Fibroblast of skin of right quadriceps (primary cell): ENCODE results near the gene GMNC.
A peak's percentile ranks its signal among the peaks of the same experiment; 100 is the strongest.
"Not testable (repeated sequence)": the region's sequence is repeated elsewhere in the genome, so short reads cannot be mapped to it uniquely, and the experiment has no call there.

ENCODE experiments used
- DNase-seq: peaks from one replicate; pipeline ENCODE4 v3.0.0-alpha.2; 2013

Gene GMNC

GRCh38 chr3:190862209-190863118 lies at the start of gene GMNC:
TSS of gene GMNC (minus strand) at chr3:190862694. CDS start at chr3:190862615, 79 bp downstream.
- DNase-seq: peak; percentile 54

- no peak for DNase-seq
Measured at GRCh38 chr3:190911382-190911781, 48.9 kb upstream of the GMNC start.

GRCh38 chr3:190909908-190910307 lies 47.4 kb upstream of the GMNC start:
- no peak for DNase-seq

- DNase-seq: no peak
Measured at GRCh38 chr3:190903156-190903555, 40.7 kb upstream of the GMNC start.

GRCh38 chr3:190902292-190902691 lies 39.8 kb upstream of the GMNC start:
- no peak for DNase-seq

GRCh38 chr3:190892395-190892902 lies 30.0 kb upstream of the GMNC start:
- no peak for DNase-seq

- no peak for DNase-seq
Measured at GRCh38 chr3:190886945-190887344, 24.5 kb upstream of the GMNC start.

GRCh38 chr3:190883973-190884832 lies 21.7 kb upstream of the GMNC start:
- peak; percentile 47 for DNase-seq

- DNase-seq: no peak
Measured at GRCh38 chr3:190883141-190883540, 20.6 kb upstream of the GMNC start.

- no peak for DNase-seq
Measured at GRCh38 chr3:190877925-190878324, 15.4 kb upstream of the GMNC start.

- not testable (repeated sequence) for DNase-seq
Measured at GRCh38 chr3:190876433-190876832, 13.9 kb upstream of the GMNC start.

GRCh38 chr3:190875061-190875460 lies 12.6 kb upstream of the GMNC start:
- DNase-seq: not testable (repeated sequence)

GRCh38 chr3:190870127-190870526 lies 7.6 kb upstream of the GMNC start:
- DNase-seq: no peak

- no peak for DNase-seq
Measured at GRCh38 chr3:190867071-190867470, 4.6 kb upstream of the GMNC start.

GRCh38 chr3:190865828-190866227 lies 3.3 kb upstream of the GMNC start:
- no peak for DNase-seq

- DNase-seq: no peak
Measured at GRCh38 chr3:190865419-190865818, 2.9 kb upstream of the GMNC start.

GRCh38 chr3:190864002-190864401 lies 1.5 kb upstream of the GMNC start:
- no peak for DNase-seq

GRCh38 chr3:190863119-190863465 lies 598 bp upstream of the GMNC start:
- DNase-seq: no peak

- no peak for DNase-seq
Measured at GRCh38 chr3:190860521-190860920, 2.0 kb downstream of the GMNC start.

GRCh38 chr3:190855151-190855550 lies 7.3 kb downstream of the GMNC start:
- no peak for DNase-seq

GRCh38 chr3:190854062-190854461 lies 8.4 kb downstream of the GMNC start:
- DNase-seq: no peak

GRCh38 chr3:190853464-190853863 lies 9.0 kb downstream of the GMNC start:
- no peak for DNase-seq

GRCh38 chr3:190849607-190850006 lies 12.9 kb downstream of the GMNC start:
- DNase-seq: no peak

- DNase-seq: peak; percentile 7
Measured at GRCh38 chr3:190848870-190849269, 13.6 kb downstream of the GMNC start.
